ENCODE data around the gene SUSD6. TPM values are rescaled to one million over a fixed set of nuclear protein-coding genes. Genes with fewer than 3 reads are reported as not detected.
A peak's percentile ranks its signal among the peaks of the same experiment; 100 is the strongest.

Gene SUSD6
- polyA plus RNA-seq, 1 donor from 2014 or later, result 14.3 TPM

GRCh38 chr14:69673104-69673503 is 61.7 kb downstream of the SUSD6 start:
- Mint-ChIP-seq H3K27ac (peak overlapping the region; percentile 90 to 95 (median 95)), H3K4me3 (peak overlapping the region in 3 of 4 donors; percentile 65 to 89 (median 88)), H3K4me1 (peaks cover 71 to 77% (median 77%) of the 10 kb centered on the region in 3 donors), H3K27me3 (peaks cover 3% of the 10 kb centered on the region), H3K9me3 (no peaks in the 10 kb centered on the region), H3K36me3 (peaks cover under 1% of the 10 kb centered on the region)

GRCh38 chr14:69673578-69674305 is 62.3 kb downstream of the SUSD6 start:
- peak overlapping the region; percentile 90 to 95 (median 95) for H3K27ac Mint-ChIP-seq
- peaks cover 69 to 74% (median 74%) of the 10 kb centered on the region in 3 donors for H3K4me1 Mint-ChIP-seq
- no peaks in the 10 kb centered on the region for H3K9me3 Mint-ChIP-seq
- no peaks in the 10 kb centered on the region for H3K36me3 Mint-ChIP-seq
- H3K4me3 Mint-ChIP-seq, result peak overlapping the region in 3 of 4 donors; percentile 65 to 89 (median 88)
- H3K27me3 Mint-ChIP-seq, result peaks cover 2% of the 10 kb centered on the region

GRCh38 chr14:69674546-69675244 is 63.3 kb downstream of the SUSD6 start:
- H3K4me3 Mint-ChIP-seq, result peak overlapping the region in 2 of 4 donors; percentile 65 to 88
- peak overlapping the region; percentile 82 to 95 (median 90) for H3K27ac Mint-ChIP-seq
- peaks cover 2% of the 10 kb centered on the region for H3K27me3 Mint-ChIP-seq
- no peaks in the 10 kb centered on the region for H3K36me3 Mint-ChIP-seq
- no peaks in the 10 kb centered on the region for H3K9me3 Mint-ChIP-seq
- peaks cover 63 to 67% (median 67%) of the 10 kb centered on the region in 3 donors for H3K4me1 Mint-ChIP-seq

- H3K27ac Mint-ChIP-seq, result peak overlapping the region; percentile 11 to 95 (median 60)
- H3K4me1 Mint-ChIP-seq, result peaks cover 62 to 64% (median 63%) of the 10 kb centered on the region in 3 donors
- peak overlapping the region in 3 of 4 donors; percentile 16 to 73 (median 44) for H3K4me3 Mint-ChIP-seq
- H3K9me3 Mint-ChIP-seq, result no peaks in the 10 kb centered on the region
- peaks cover 2% of the 10 kb centered on the region for H3K27me3 Mint-ChIP-seq
- no peaks in the 10 kb centered on the region for H3K36me3 Mint-ChIP-seq
These were observed 63.8 kb downstream of the SUSD6 start for GRCh38 chr14:69675245-69675583.

GRCh38 chr14:69675877-69676416 is 64.6 kb downstream of the SUSD6 start:
- peak overlapping the region in 2 of 4 donors; percentile 24 to 47 for H3K4me3 Mint-ChIP-seq
- H3K27ac Mint-ChIP-seq, result peak overlapping the region; percentile 11 to 95 (median 74)

GRCh38 chr14:69676723-69677122 is 65.3 kb downstream of the SUSD6 start:
- Mint-ChIP-seq H3K27ac (peak overlapping the region in 1 of 3 donors; percentile 45), H3K27me3 (no peaks in the 10 kb centered on the region), H3K4me1 (peaks cover 60 to 66% (median 62%) of the 10 kb centered on the region in 3 donors), H3K4me3 (peak overlapping the region in 1 of 4 donors; percentile 65), H3K36me3 (no peaks in the 10 kb centered on the region), H3K9me3 (no peaks in the 10 kb centered on the region)

More at GRCh38 chr14:69675877-69676416, 64.6 kb downstream of the SUSD6 start:
- no peaks in the 10 kb centered on the region for H3K9me3 Mint-ChIP-seq
- H3K4me1 Mint-ChIP-seq, result peaks cover 61 to 66% (median 63%) of the 10 kb centered on the region in 3 donors
- H3K27me3 Mint-ChIP-seq, result no peaks in the 10 kb centered on the region
- no peaks in the 10 kb centered on the region for H3K36me3 Mint-ChIP-seq

GRCh38 chr14:69680297-69680696 is 68.9 kb downstream of the SUSD6 start:
- no peak overlapping the region for H3K27ac Mint-ChIP-seq
- H3K9me3 Mint-ChIP-seq, result no peaks in the 10 kb centered on the region
- no peaks in the 10 kb centered on the region for H3K27me3 Mint-ChIP-seq
- H3K4me3 Mint-ChIP-seq, result no peak overlapping the region
- peaks cover 2% of the 10 kb centered on the region for H3K36me3 Mint-ChIP-seq
- peaks cover 60 to 68% (median 61%) of the 10 kb centered on the region in 3 donors for H3K4me1 Mint-ChIP-seq

GRCh38 chr14:69682136-69682535 is 70.7 kb downstream of the SUSD6 start:
- Mint-ChIP-seq H3K27ac (peak overlapping the region in 2 of 3 donors; percentile 12 to 66), H3K4me1 (peaks cover 56 to 63% (median 59%) of the 10 kb centered on the region in 3 donors), H3K36me3 (peaks cover 2% of the 10 kb centered on the region), H3K27me3 (no peaks in the 10 kb centered on the region), H3K4me3 (peak overlapping the region in 2 of 4 donors; percentile 4 to 74), H3K9me3 (no peaks in the 10 kb centered on the region)

- H3K27me3 Mint-ChIP-seq, result no peaks in the 10 kb centered on the region
- peak overlapping the region; percentile 12 to 66 (median 20) for H3K27ac Mint-ChIP-seq
- peaks cover 2% of the 10 kb centered on the region for H3K36me3 Mint-ChIP-seq
- H3K9me3 Mint-ChIP-seq, result no peaks in the 10 kb centered on the region
- peak overlapping the region in 2 of 4 donors; percentile 51 to 74 for H3K4me3 Mint-ChIP-seq
- peaks cover 54 to 63% (median 59%) of the 10 kb centered on the region in 3 donors for H3K4me1 Mint-ChIP-seq
These were observed 71.3 kb downstream of the SUSD6 start for GRCh38 chr14:69682621-69683263.

- H3K9me3 Mint-ChIP-seq, result no peaks in the 10 kb centered on the region
- peaks cover 2% of the 10 kb centered on the region for H3K36me3 Mint-ChIP-seq
- H3K27ac Mint-ChIP-seq, result peak overlapping the region in 1 of 3 donors; percentile 12
These were observed 72.6 kb downstream of the SUSD6 start for GRCh38 chr14:69683971-69684370.

GRCh38 chr14:69684461-69685217 is 73.2 kb downstream of the SUSD6 start:
- Mint-ChIP-seq H3K27ac (peak overlapping the region in 2 of 3 donors; percentile 12 to 70), H3K4me1 (peaks cover 57 to 74% (median 63%) of the 10 kb centered on the region in 3 donors), H3K36me3 (peaks cover 2% of the 10 kb centered on the region), H3K4me3 (peak overlapping the region in 2 of 4 donors; percentile 42 to 61), H3K27me3 (no peaks in the 10 kb centered on the region), H3K9me3 (no peaks in the 10 kb centered on the region)

More at GRCh38 chr14:69683971-69684370, 72.6 kb downstream of the SUSD6 start:
- Mint-ChIP-seq H3K4me3 (peak overlapping the region in 2 of 4 donors; percentile 42 to 61), H3K27me3 (no peaks in the 10 kb centered on the region), H3K4me1 (peaks cover 57 to 70% (median 63%) of the 10 kb centered on the region in 3 donors)

- no peaks in the 10 kb centered on the region for H3K27me3 Mint-ChIP-seq
- H3K9me3 Mint-ChIP-seq, result no peaks in the 10 kb centered on the region
- H3K36me3 Mint-ChIP-seq, result peaks cover 2% of the 10 kb centered on the region
- peak overlapping the region in 1 of 4 donors; percentile 42 for H3K4me3 Mint-ChIP-seq
- H3K4me1 Mint-ChIP-seq, result peaks cover 59 to 73% (median 67%) of the 10 kb centered on the region in 3 donors
- peak overlapping the region in 1 of 3 donors; percentile 70 for H3K27ac Mint-ChIP-seq
These were observed 73.8 kb downstream of the SUSD6 start for GRCh38 chr14:69685218-69685616.

GRCh38 chr14:69685716-69686115 is 74.3 kb downstream of the SUSD6 start:
- H3K36me3 Mint-ChIP-seq, result peaks cover 2% of the 10 kb centered on the region
- peaks cover 60 to 72% (median 64%) of the 10 kb centered on the region in 3 donors for H3K4me1 Mint-ChIP-seq
- H3K27ac Mint-ChIP-seq, result peak overlapping the region in 2 of 3 donors; percentile 53 to 70
- H3K4me3 Mint-ChIP-seq, result peak overlapping the region in 1 of 4 donors; percentile 42
- no peaks in the 10 kb centered on the region for H3K9me3 Mint-ChIP-seq
- H3K27me3 Mint-ChIP-seq, result no peaks in the 10 kb centered on the region

All from IgD-negative memory B cell (primary cell).